H9 (cell line): Measurements from ENCODE around the gene TRPM2. TPM values are rescaled to one million over a fixed set of nuclear protein-coding genes. Genes with fewer than 3 reads are reported as not detected.

Source experiments
- DNase-seq: peaks from one replicate; pipeline ENCODE4 v3.0.0-alpha.2; 2017
- H2AFZ ChIP-seq: one replicate; pipeline ENCODE4 v1.6.1; 2013; ENCODE audit warnings: mild to moderate bottlenecking, low read length, control low read depth, moderate library complexity
- H2AK5ac ChIP-seq: 2 replicates; pipeline ENCODE4 v1.6.1; 2013; ENCODE audit warnings: low read length, control low read depth, mixed read lengths; ENCODE audit not compliant: insufficient read length
- H2BK120ac ChIP-seq: one replicate; pipeline ENCODE4 v1.6.1; 2013; ENCODE audit warnings: low read depth, mild to moderate bottlenecking, low read length, control low read depth, inconsistent platforms; ENCODE audit not compliant: poor library complexity, severe bottlenecking
- H2BK12ac ChIP-seq: 2 replicates; pipeline ENCODE4 v1.6.1; 2013; ENCODE audit warnings: low read length, control low read depth, mixed read lengths, low read depth; ENCODE audit not compliant: insufficient read length
- H2BK15ac ChIP-seq: 2 replicates; pipeline ENCODE4 v1.6.1; 2013; ENCODE audit warnings: low read depth, low read length, control low read depth
- H2BK20ac ChIP-seq: one replicate; pipeline ENCODE4 v1.6.1; 2013; ENCODE audit warnings: low read depth, mild to moderate bottlenecking, low read length, control low read depth, inconsistent platforms; ENCODE audit not compliant: poor library complexity, severe bottlenecking
- H2BK5ac ChIP-seq: 2 replicates; pipeline ENCODE4 v1.6.1; 2013; ENCODE audit warnings: low read length, control low read depth, mixed read lengths; ENCODE audit not compliant: insufficient read length
- H3K14ac ChIP-seq: 2 replicates; pipeline ENCODE4 v1.6.1; 2013; ENCODE audit warnings: low read length, control low read depth; ENCODE audit not compliant: insufficient read depth
- H3K18ac ChIP-seq: 2 replicates; pipeline ENCODE4 v1.6.1; 2013; ENCODE audit warnings: low read depth, mild to moderate bottlenecking, mixed read lengths, low read length, control low read depth; ENCODE audit not compliant: insufficient read length
- H3K23ac ChIP-seq: 2 replicates; pipeline ENCODE4 v1.6.1; 2013; ENCODE audit warnings: low read length, control low read depth, mixed read lengths, low read depth; ENCODE audit not compliant: insufficient read length
- H3K23me2 ChIP-seq: 2 replicates; pipeline ENCODE4 v1.6.1; 2013; ENCODE audit warnings: low read depth, mild to moderate bottlenecking, mixed read lengths, low read length, control low read depth; ENCODE audit not compliant: insufficient read length, poor library complexity, severe bottlenecking
- H3K27ac ChIP-seq: 2 replicates; pipeline ENCODE4 v1.5.1; 2013; ENCODE audit warnings: low read length, control low read depth, mixed read lengths, low read depth; ENCODE audit not compliant: insufficient read length
- H3K27me3 ChIP-seq: 2 replicates; pipeline ENCODE4 v1.6.1; 2013; ENCODE audit warnings: low read length, control low read depth, inconsistent platforms; ENCODE audit not compliant: insufficient read depth
- H3K4ac ChIP-seq: 2 replicates; pipeline ENCODE4 v1.6.1; 2013; ENCODE audit warnings: low read depth, mild to moderate bottlenecking, control low read depth, inconsistent platforms, low read length, moderate library complexity
- H3K4me1 ChIP-seq: 2 replicates; pipeline ENCODE4 v1.6.1; 2013; ENCODE audit warnings: low read length, control low read depth, inconsistent platforms; ENCODE audit not compliant: insufficient read depth
- H3K4me2 ChIP-seq: 2 replicates; pipeline ENCODE4 v1.6.1; 2013; ENCODE audit warnings: low read length, control low read depth, mixed read lengths; ENCODE audit not compliant: insufficient read length, insufficient read depth
- H3K56ac ChIP-seq: 2 replicates; pipeline ENCODE4 v1.6.1; 2013; ENCODE audit warnings: low read depth, mild to moderate bottlenecking, mixed read lengths, low read length, control low read depth; ENCODE audit not compliant: insufficient read length
- H3K79me1 ChIP-seq: 2 replicates; pipeline ENCODE4 v1.6.1; 2013; ENCODE audit warnings: low read depth, mild to moderate bottlenecking, moderate library complexity, low read length, control low read depth, inconsistent platforms; ENCODE audit not compliant: insufficient read depth, poor library complexity, severe bottlenecking
- H3K79me2 ChIP-seq: 2 replicates; pipeline ENCODE4 v1.6.1; 2013; ENCODE audit warnings: low read length, control low read depth, inconsistent platforms; ENCODE audit not compliant: insufficient read depth
- H3K9ac ChIP-seq: 2 replicates; pipeline ENCODE4 v1.6.1; 2013; ENCODE audit warnings: low read length, control low read depth, mixed read lengths; ENCODE audit not compliant: insufficient read length; ENCODE audit errors: extremely low read depth
- H3K9me3 ChIP-seq: one replicate; pipeline ENCODE4 v1.6.1; 2013; ENCODE audit warnings: low read depth, low read length, inconsistent platforms; ENCODE audit not compliant: control insufficient read depth
- H3T11ph ChIP-seq: one replicate; pipeline ENCODE4 v1.6.1; 2013; ENCODE audit warnings: mild to moderate bottlenecking, low read length, control low read depth, inconsistent platforms
- H4K20me1 ChIP-seq: one replicate; pipeline ENCODE4 v1.6.1; 2013; ENCODE audit not compliant: control insufficient read depth, insufficient read length, insufficient read depth
- H4K5ac ChIP-seq: 2 replicates; pipeline ENCODE4 v1.6.1; 2013; ENCODE audit warnings: low read depth, mild to moderate bottlenecking, mixed read lengths, low read length, control low read depth; ENCODE audit not compliant: insufficient read length
- H4K8ac ChIP-seq: replicated peaks from 2 replicates; pipeline ENCODE4 v1.6.1; 2013; ENCODE audit warnings: low read length, control low read depth, mixed read lengths, low read depth; ENCODE audit not compliant: insufficient read length
- H4K91ac ChIP-seq: 2 replicates; pipeline ENCODE4 v1.6.1; 2013; ENCODE audit warnings: low read depth, mild to moderate bottlenecking, moderate library complexity, mixed read lengths, low read length, control low read depth; ENCODE audit not compliant: insufficient read length
- H3K27ac Mint-ChIP-seq, 3 experiments: 2 replicates in 2 of 3; 3 replicates in 1 of 3; pipeline ENCODE4 v1.8.0; 2020 to 2021; ENCODE audit warnings: mixed read lengths in 3 of 3, mild to moderate bottlenecking in 1 of 3, moderate library complexity in 1 of 3
- H3K27me3 Mint-ChIP-seq: 2 replicates; pipeline ENCODE4 v1.8.0; 2021; ENCODE audit warnings: low read depth, mild to moderate bottlenecking, moderate library complexity, mixed read lengths
- H3K36me3 Mint-ChIP-seq, 3 experiments: 2 replicates in 2 of 3; 3 replicates in 1 of 3; pipeline ENCODE4 v1.8.0; 2020 to 2021; ENCODE audit warnings: low read depth in 3 of 3, mixed read lengths in 3 of 3; ENCODE audit not compliant: insufficient read depth in 1 of 3
- H3K4me1 Mint-ChIP-seq, 2 experiments: 2 replicates each; pipeline ENCODE4 v1.8.0; 2020; ENCODE audit warnings: mixed read lengths in 2 of 2
- H3K4me3 Mint-ChIP-seq, 2 experiments: 2 replicates in 1 of 2; 3 replicates in 1 of 2; pipeline ENCODE4 v1.8.0; 2020 to 2021; ENCODE audit warnings: mild to moderate bottlenecking in 2 of 2, mixed read lengths in 2 of 2, moderate library complexity in 1 of 2
- H3K9me3 Mint-ChIP-seq, 2 experiments: 2 replicates in 1 of 2; 3 replicates in 1 of 2; pipeline ENCODE4 v1.8.0; 2020; ENCODE audit warnings: mild to moderate bottlenecking in 2 of 2, mixed read lengths in 2 of 2, moderate library complexity in 1 of 2
- WGBS: extraction: QIAGEN DNeasy Blood & Tissue Kit; methylation state at CpG from one replicate; pipeline ENCODE4 v1.1.7; 2013; ENCODE audit warnings: missing lambda C conversion rate, low lambda C conversion rate, mixed read lengths; ENCODE audit not compliant: insufficient read length; ENCODE audit errors: extremely low coverage; 5-methylcytosine and 5-hydroxymethylcytosine counted together
- total RNA-seq: library from RNA; stranded (reverse); gene quantifications from 2 replicates; pipeline ENCODE4 v1.2.1, GENCODE V29; 2021
- TF ChIP-seq, protein P1 (sequence below): fragments of 200-600 bp; sonication (generic); conservative IDR thresholded peaks from 3 replicates; pipeline ENCODE4 v1.8.0; 2021; ENCODE audit warnings: antibody characterized with exemption, mild to moderate bottlenecking

Gene TRPM2
- total RNA-seq, 1 experiment from 2014 or later = 0.68 TPM

DNA sequence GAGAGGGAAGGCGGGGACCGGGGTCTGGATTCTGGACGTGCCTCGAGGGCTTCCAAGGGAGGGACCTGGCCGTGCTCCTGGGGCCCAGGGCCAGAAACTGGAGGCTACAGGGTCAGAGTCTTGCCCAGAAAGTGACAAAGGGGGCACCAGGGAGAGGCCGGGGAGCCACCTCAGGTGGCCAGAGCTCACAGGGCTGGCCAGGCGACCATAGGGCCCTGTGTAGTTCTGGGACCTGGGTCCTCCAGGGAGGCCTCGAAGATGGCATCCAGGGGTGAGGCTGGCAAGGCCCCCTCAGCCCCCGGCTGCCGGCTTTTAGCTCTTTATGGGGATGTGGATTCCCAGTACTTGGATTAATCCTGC, 87.6 kb downstream of the TRPM2 start:
- Histone ChIP-seq H3K9me3 (no peaks in the 10 kb centered on the region), H3K18ac (no peak overlapping the region), H3K23me2 (no peaks in the 10 kb centered on the region), H3K79me1 (no peaks in the 10 kb centered on the region), H3K4me2 (no peak overlapping the region), H4K5ac (no peak overlapping the region), H4K91ac (no peak overlapping the region), H2BK15ac (no peak overlapping the region), H3K9ac (no peak overlapping the region), H2BK120ac (no peak overlapping the region), H3K4ac (no peak overlapping the region), H3K56ac (no peak overlapping the region), H3K4me1 (no peaks in the 10 kb centered on the region), H2AK5ac (no peak overlapping the region), H3K27ac (no peak overlapping the region), H3K14ac (no peak overlapping the region), H3T11ph (no peak overlapping the region), H2BK5ac (no peak overlapping the region), H2BK20ac (no peak overlapping the region), H2BK12ac (no peak overlapping the region), H3K79me2 (no peaks in the 10 kb centered on the region), H4K8ac (no peak overlapping the region), H3K27me3 (no peaks in the 10 kb centered on the region), H4K20me1 (no peaks in the 10 kb centered on the region), H2AFZ (no peak overlapping the region), H3K23ac (no peak overlapping the region)
- DNase-seq = no peak
- H3K4me3 Mint-ChIP-seq = no peak overlapping the region
- no CpG with 5 or more reads among the region's 10 CpGs for WGBS
- H3K9me3 Mint-ChIP-seq = no peaks in the 10 kb centered on the region
- TF ChIP-seq, protein P1, sequence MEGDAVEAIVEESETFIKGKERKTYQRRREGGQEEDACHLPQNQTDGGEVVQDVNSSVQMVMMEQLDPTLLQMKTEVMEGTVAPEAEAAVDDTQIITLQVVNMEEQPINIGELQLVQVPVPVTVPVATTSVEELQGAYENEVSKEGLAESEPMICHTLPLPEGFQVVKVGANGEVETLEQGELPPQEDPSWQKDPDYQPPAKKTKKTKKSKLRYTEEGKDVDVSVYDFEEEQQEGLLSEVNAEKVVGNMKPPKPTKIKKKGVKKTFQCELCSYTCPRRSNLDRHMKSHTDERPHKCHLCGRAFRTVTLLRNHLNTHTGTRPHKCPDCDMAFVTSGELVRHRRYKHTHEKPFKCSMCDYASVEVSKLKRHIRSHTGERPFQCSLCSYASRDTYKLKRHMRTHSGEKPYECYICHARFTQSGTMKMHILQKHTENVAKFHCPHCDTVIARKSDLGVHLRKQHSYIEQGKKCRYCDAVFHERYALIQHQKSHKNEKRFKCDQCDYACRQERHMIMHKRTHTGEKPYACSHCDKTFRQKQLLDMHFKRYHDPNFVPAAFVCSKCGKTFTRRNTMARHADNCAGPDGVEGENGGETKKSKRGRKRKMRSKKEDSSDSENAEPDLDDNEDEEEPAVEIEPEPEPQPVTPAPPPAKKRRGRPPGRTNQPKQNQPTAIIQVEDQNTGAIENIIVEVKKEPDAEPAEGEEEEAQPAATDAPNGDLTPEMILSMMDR = no peak
- no peaks in the 10 kb centered on the region; a peak in 2 of 7 replicates for H3K36me3 Mint-ChIP-seq
- H3K4me1 Mint-ChIP-seq = 0 out of 4 replicates have a peak, but pooled peaks cover 2 to 5% of the 10 kb centered on the region in 2 experiments
- H3K27me3 Mint-ChIP-seq = no peaks in the 10 kb centered on the region; the same call in 1 of the 2 replicates
- no peak overlapping the region for H3K27ac Mint-ChIP-seq
